GM20000 (cell line): ENCODE results near the gene METTL24.
"Not testable (repeated sequence)": the region's sequence is repeated elsewhere in the genome, so short reads cannot be mapped to it uniquely, and the experiment has no call there.

Experiments
- DNase-seq: peaks from one replicate; pipeline ENCODE4 v3.0.0; 2012; ENCODE audit warnings: low spot score
- CTCF ChIP-seq: IDR thresholded peaks from 2 replicates; pipeline ENCODE4 v1.5.1; 2012; ENCODE audit warnings: mild to moderate bottlenecking, control low read depth; ENCODE audit errors: extremely low read depth, missing control alignments

METTL24 gene

GRCh38 chr6:110239526-110240274, 118.4 kb downstream of the METTL24 start:
- TF ChIP-seq CTCF, result no peak
- no peak for DNase-seq

DNA sequence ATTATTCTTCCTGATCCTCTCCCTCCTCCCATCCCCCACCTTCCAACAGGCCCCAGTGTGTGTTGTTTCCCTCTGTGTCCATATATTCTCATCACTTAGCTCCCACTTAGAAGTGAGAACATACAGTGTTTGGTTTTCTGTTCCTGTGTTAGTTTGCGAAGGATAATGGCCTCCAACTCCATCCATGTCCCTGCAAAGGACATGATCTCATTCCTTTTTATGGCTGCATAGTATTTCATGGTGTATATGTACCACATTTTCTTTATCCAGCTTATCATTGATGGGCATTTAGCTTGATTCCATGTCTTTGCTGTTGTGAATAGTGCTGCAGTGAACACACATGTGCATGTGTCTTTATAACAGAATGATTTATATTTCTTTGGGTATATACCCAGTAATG, 122.1 kb downstream of the METTL24 start:
- not testable (repeated sequence) for DNase-seq

DNA sequence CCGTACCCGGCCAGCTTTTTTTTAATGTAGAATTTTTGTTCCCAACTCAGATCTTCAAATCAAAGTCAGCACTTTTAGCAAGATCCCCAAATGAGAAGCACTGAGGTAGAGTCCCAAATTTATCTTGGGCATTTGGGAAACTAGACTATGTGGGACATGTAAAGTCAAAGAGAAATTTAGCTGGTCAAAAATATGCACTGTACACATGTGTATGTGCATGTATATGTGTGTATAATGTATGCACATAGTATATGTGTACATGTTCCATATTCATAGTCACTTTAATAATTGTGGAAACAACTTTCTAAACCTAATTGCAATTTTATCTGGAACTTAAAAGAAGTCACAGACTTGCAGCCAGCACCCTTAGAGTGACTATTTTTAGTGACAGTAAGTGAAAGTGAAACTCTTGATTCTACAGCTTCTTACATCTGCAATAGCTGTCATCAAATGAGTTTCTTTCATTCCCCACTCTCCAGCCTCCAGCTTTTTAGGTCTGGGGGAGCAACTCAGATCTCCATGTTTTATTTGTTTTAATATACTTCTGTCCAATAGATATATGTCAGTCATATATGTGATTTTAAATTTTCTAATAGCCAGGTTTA, 124.3 kb downstream of the METTL24 start:
- DNase-seq, result peak; percentile 64
- TF ChIP-seq CTCF, result no peak

GRCh38 chr6:110232450-110232849, 125.7 kb downstream of the METTL24 start:
- no peak for TF ChIP-seq CTCF
- no peak for DNase-seq

DNA sequence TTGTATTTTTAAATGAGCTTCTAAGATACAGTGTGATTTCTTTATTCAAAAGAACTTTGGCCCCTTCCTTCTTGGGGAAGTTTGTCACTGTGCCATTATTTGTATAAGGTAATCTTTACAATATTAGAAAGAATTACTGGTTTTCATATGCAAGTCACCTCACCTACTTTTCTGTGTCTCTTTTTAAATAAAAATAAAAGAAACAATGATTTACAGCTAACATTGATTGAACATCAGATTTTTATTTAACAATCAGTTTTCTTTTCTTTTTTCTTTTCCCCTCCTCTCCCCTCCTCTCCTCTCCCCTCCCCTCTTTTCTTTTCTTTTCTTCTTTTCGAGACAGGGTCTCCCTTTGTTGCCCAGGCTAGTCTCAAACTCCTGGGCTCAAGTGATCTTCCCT, 131.9 kb downstream of the METTL24 start:
- DNase-seq, result no peak
- TF ChIP-seq CTCF, result no peak

DNA sequence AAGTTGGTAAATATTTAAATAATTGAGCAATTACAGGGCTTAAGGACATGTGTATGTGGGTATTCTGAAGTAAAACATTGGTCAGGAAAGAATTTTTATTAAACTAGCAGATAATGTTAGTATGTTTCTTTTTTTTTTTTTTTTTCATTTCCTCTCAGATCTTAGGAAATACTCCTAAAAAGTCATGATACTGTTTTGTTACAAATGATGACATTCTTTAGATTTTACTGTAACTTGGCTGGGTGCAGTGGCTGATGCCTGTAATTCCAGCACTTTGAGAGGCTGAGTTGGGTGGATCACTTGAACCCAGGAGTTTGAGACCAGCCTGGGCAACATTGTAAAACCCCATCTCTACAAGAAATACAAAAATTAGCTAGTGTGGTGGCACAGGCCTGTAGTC, 136.4 kb downstream of the METTL24 start:
- no peak for TF ChIP-seq CTCF
- DNase-seq, result no peak

- no peak for DNase-seq
- no peak for TF ChIP-seq CTCF
These were observed 140.9 kb downstream of the METTL24 start for GRCh38 chr6:110217266-110217665.

DNA sequence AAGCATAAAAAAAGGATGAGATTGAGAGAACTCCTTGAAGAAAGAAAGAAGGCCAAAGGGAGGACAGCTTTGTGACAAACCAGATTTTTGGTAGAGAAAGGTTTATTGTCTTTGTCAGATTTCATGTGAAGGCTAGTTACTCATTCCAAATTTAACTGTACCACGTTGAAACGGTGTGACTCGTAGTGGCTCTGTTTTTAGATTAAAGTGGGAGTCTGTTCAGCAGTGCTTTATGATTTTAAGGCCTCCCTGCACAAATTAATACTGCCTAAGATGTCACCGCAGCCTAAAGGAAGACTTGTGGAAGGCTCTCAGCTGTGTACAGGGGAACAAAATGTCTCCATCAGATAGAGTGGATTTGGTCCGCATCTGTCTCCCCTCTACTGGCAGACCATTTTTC, 142.0 kb downstream of the METTL24 start:
- DNase-seq, result no peak
- TF ChIP-seq CTCF, result no peak
